Measurements from ENCODE around the gene CORO7.

- TF ChIP-seq SP1 (CRISPR knock-in tag; IDR thresholded peaks at IDR 0.05) = no peak
- TF ChIP-seq DEAF1 (CRISPR knock-in tag; IDR thresholded peaks at IDR 0.05) = no peak
Measured at GRCh38 chr16:4338125-4338582, 78.2 kb downstream of the CORO7 start.

Measured in K562 (cell line).